ENCODE measurements around the gene GABRP.

- TF ChIP-seq CTCF (IDR thresholded peaks at IDR 0.05): no peak
- no peak for TF ChIP-seq POLR2A (IDR thresholded peaks at IDR 0.05)
Observed at GRCh38 chr5:170760113-170760512, 23.4 kb upstream of the GABRP start.

Data from adrenal gland (tissue), 5 donors.